Measurements from ENCODE around the gene RFXAP.

RFXAP gene

GRCh38 chr13:36794706-36795105 is 24.3 kb upstream of the RFXAP start:
- Mint-ChIP-seq H3K4me3 (no peak overlapping the region), H3K36me3 (ENCODE audit: insufficient read depth) (no peaks in the 10 kb centered on the region), H3K4me1 (ENCODE audit: low read depth in 2 of 2) (no peaks in the 10 kb centered on the region), H3K27ac (no peak overlapping the region), H3K9me3 (no peaks in the 10 kb centered on the region), H3K27me3 (peaks cover 28 to 29% of the 10 kb centered on the region in 2 donors)
- ATAC-seq (replicated peaks) (no peak), DNase-seq (no peak)

DNA sequence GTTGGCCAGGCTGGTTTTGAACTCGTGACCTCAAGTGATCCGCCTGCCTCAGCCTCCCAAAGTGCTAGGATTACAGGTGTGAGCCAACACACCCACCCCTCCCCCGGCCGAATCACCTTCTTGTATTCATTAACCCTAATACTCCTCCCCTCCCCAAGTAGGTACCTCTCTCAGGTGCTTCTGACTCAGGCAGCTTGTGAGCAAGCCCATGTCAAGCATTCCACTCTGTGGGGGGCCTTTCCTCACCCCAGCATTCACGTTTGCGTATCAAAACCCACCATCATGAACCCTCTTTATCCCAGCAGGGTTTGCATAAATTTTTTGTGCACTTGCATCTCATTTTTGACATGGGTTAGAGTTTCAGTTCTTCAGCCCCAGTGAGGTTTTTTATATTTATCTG is 23.6 kb upstream of the RFXAP start:
- DNase-seq: no peak
- Mint-ChIP-seq H3K27ac (no peak overlapping the region), H3K4me1 (ENCODE audit: low read depth in 2 of 2) (no peaks in the 10 kb centered on the region), H3K9me3 (no peaks in the 10 kb centered on the region), H3K27me3 (peaks cover 25% of the 10 kb centered on the region in 2 donors), H3K36me3 (ENCODE audit: insufficient read depth) (no peaks in the 10 kb centered on the region), H3K4me3 (no peak overlapping the region)
- no peak for ATAC-seq (replicated peaks)

DNA sequence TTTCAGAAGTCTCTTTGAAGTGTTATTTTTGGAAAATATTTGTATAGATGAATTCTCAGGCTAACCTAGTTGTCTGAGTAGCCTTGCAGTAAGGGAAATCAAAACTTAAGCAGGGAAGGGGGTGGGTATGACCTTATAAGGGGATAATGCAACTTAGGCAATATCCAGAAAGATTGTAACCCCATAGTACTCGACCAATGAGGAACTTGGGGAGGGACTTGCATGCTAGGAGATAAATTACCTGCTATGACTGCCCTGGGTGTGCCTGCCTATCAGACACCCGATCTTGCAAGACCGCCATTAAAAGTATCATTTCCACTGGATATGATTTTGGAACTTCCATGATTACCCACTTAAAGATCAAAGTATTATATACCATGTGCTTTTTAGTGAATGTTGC is 23.0 kb upstream of the RFXAP start:
- Mint-ChIP-seq H3K4me1 (ENCODE audit: low read depth in 2 of 2) (no peaks in the 10 kb centered on the region), H3K27ac (no peak overlapping the region), H3K27me3 (peaks cover 23 to 24% of the 10 kb centered on the region in 2 donors), H3K4me3 (no peak overlapping the region), H3K9me3 (no peaks in the 10 kb centered on the region), H3K36me3 (ENCODE audit: insufficient read depth) (no peaks in the 10 kb centered on the region)
- no peak for ATAC-seq (replicated peaks)
- DNase-seq: no peak

DNA sequence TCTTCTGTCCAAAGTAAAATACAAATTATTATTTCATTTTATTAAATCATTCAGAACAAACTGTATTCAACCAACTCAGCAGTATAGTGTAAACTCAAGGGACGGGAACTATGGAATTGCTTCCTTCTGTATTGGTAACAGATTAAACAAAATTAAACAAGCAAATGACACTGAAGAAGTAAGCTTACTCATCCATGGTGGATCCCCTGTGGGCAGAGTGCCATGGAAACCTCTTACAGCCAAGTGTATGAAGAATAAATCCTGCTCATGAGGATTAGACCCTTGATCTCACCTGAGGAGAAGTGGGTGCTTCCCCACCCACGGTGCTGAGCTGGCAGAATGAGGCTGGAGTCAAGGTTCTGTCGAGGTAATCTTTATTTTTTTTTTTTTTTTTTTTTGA is 18.0 kb upstream of the RFXAP start:
- no peak overlapping the region for H3K27ac Mint-ChIP-seq
- DNase-seq (no peak), ATAC-seq (replicated peaks) (no peak)
- H3K9me3 Mint-ChIP-seq: no peaks in the 10 kb centered on the region
- H3K27me3 Mint-ChIP-seq: peaks cover 32 to 37% of the 10 kb centered on the region in 2 donors
- no peaks in the 10 kb centered on the region for H3K4me1 Mint-ChIP-seq (ENCODE audit: low read depth in 2 of 2)
- no peaks in the 10 kb centered on the region for H3K36me3 Mint-ChIP-seq (ENCODE audit: insufficient read depth)
- no peak overlapping the region for H3K4me3 Mint-ChIP-seq

DNA sequence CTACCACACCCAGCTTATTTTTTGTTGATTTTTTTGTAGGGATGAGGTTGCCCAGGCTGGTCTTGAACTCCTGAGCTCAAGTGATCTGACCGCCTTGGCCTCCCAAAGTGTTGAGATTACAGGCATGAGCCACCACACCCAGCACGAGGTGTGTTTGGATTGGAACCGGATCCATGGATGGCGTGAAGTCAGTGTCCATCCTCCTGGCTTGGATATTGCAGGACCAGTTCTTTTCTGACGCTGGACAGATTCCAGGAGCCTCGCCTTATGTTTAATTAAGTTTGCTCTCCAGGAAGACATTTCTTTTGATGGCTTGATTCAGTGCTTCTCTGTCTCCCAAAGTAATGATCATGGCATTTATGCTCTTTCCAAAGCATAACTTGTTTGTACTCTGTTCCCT is 14.4 kb upstream of the RFXAP start:
- peaks cover 51% of the 10 kb centered on the region in 2 donors for H3K27me3 Mint-ChIP-seq
- DNase-seq (no peak), ATAC-seq (replicated peaks) (no peak)
- no peaks in the 10 kb centered on the region for H3K9me3 Mint-ChIP-seq
- H3K4me3 Mint-ChIP-seq: no peak overlapping the region
- H3K36me3 Mint-ChIP-seq (ENCODE audit: insufficient read depth): no peaks in the 10 kb centered on the region
- H3K4me1 Mint-ChIP-seq (ENCODE audit: low read depth in 2 of 2): no peaks in the 10 kb centered on the region
- no peak overlapping the region for H3K27ac Mint-ChIP-seq

GRCh38 chr13:36806102-36806501 is 12.9 kb upstream of the RFXAP start:
- Mint-ChIP-seq H3K27me3 (peaks cover 54 to 63% of the 10 kb centered on the region in 2 donors), H3K27ac (no peak overlapping the region), H3K4me3 (no peak overlapping the region), H3K4me1 (ENCODE audit: low read depth in 2 of 2) (no peaks in the 10 kb centered on the region), H3K36me3 (ENCODE audit: insufficient read depth) (no peaks in the 10 kb centered on the region), H3K9me3 (no peaks in the 10 kb centered on the region)
- DNase-seq (no peak), ATAC-seq (replicated peaks) (no peak)

- H3K27ac Mint-ChIP-seq: no peak overlapping the region
- peaks cover 67 to 70% of the 10 kb centered on the region in 2 donors for H3K27me3 Mint-ChIP-seq
Measured at GRCh38 chr13:36807616-36808015, 11.4 kb upstream of the RFXAP start.

GRCh38 chr13:36813225-36813624 is 5.8 kb upstream of the RFXAP start:
- Mint-ChIP-seq H3K36me3 (ENCODE audit: insufficient read depth) (no peaks in the 10 kb centered on the region), H3K4me3 (no peak overlapping the region), H3K4me1 (ENCODE audit: low read depth in 2 of 2) (peaks cover 1 to 2% of the 10 kb centered on the region in 2 donors), H3K27me3 (peaks cover 61 to 69% of the 10 kb centered on the region in 2 donors), H3K27ac (no peak overlapping the region), H3K9me3 (no peaks in the 10 kb centered on the region)
- ATAC-seq (replicated peaks) (no peak), DNase-seq (no peak)

More at GRCh38 chr13:36807616-36808015, 11.4 kb upstream of the RFXAP start:
- Mint-ChIP-seq H3K36me3 (ENCODE audit: insufficient read depth) (no peaks in the 10 kb centered on the region), H3K9me3 (no peaks in the 10 kb centered on the region), H3K4me1 (ENCODE audit: low read depth in 2 of 2) (no peaks in the 10 kb centered on the region), H3K4me3 (no peak overlapping the region)
- ATAC-seq (replicated peaks) (no peak), DNase-seq (no peak)

DNA sequence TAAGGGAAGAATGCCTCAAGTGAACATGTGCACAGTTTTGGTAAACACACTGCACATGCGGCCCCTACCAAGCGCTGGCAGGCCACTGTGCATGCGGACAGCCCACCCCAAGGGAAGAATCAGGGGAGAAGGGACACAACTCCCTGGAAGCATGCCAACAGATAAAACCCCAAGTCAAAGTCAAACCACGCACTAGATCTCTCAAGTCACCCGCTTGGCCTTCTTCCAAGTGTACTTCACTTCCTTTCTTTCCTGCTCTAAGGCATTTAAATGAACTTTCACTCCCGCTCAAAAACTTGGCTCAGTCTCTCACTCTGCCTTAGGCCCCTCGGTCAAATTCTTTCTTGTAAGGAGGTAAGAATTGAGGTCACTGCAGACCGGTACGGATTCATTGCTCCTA is 4.6 kb upstream of the RFXAP start:
- H3K36me3 Mint-ChIP-seq (ENCODE audit: insufficient read depth): peaks cover 7% of the 10 kb centered on the region
- H3K27ac Mint-ChIP-seq: no peak overlapping the region
- H3K9me3 Mint-ChIP-seq: no peaks in the 10 kb centered on the region
- peaks cover 55 to 69% of the 10 kb centered on the region in 2 donors for H3K27me3 Mint-ChIP-seq
- no peak overlapping the region for H3K4me3 Mint-ChIP-seq
- ATAC-seq (replicated peaks): no peak
- no peak for DNase-seq
- peaks cover 10 to 12% of the 10 kb centered on the region in 2 donors for H3K4me1 Mint-ChIP-seq (ENCODE audit: low read depth in 2 of 2)

DNA sequence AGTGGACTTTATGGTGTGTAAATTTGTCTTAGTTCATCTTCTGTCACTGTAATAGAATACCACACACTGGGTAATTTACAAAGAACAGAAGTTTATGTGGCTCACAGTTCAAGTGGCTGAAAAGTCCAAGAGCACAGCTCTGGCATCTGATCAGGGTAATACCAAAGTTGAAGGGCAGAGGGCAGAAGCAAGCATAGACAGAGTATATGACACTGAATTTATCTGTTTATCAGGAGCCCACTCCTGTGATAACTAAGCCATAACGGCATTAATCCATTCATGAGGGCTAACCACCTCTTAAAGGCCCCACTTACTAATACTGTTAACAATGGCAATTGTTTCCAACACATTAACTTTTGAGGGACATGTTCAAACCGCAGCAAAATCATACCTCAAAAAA is 4.0 kb upstream of the RFXAP start:
- Mint-ChIP-seq H3K4me3 (no peak overlapping the region), H3K36me3 (ENCODE audit: insufficient read depth) (peaks cover 10% of the 10 kb centered on the region), H3K9me3 (no peaks in the 10 kb centered on the region), H3K4me1 (ENCODE audit: low read depth in 2 of 2) (peaks cover 16 to 18% of the 10 kb centered on the region in 2 donors), H3K27me3 (peaks cover 51 to 63% of the 10 kb centered on the region in 2 donors), H3K27ac (no peak overlapping the region)
- ATAC-seq (replicated peaks): no peak
- peak in 1 of 3 experiments; percentile 19 for DNase-seq

DNA sequence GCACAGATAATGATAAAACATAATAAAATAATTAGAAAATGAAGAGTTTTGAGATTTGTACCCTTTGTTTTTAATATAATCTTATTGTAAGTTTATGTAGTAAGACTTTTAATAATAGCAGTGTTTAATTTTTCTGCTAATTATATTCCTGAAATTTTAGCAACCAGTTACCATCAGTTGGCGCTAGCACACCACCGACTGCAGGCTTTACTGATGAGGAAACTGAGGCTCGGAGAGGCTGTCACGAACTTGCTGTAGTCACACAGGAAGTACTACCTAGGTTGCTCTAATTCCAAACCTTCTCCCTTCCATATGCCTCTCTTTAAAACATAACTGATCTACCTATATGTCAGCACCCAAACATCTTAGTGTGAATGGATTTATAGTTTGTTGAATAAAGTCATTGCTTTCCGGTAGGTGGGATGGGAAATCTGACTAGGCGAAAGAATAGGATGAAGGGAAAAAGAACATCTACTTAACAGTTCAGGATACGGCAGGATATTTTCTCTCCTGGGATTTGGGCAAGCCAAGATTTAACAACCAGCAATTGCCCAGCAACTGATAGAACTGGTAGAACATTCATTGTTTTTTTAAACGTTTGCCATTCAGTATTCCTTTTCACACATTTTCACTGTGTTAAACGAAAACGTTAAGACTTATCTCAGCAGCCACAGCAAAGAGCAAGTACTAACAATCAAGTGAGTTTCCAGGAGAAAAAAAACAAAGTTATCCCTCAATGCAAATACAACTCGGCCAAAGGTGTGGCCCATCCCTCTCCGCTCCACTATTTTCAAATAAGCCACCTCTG is 822 bp upstream of the RFXAP start:
- Mint-ChIP-seq H3K4me3 (peak overlapping the region; percentile 95), H3K4me1 (ENCODE audit: low read depth in 2 of 2) (peaks cover 29 to 38% of the 10 kb centered on the region in 2 donors), H3K9me3 (no peaks in the 10 kb centered on the region), H3K27me3 (peaks cover 27 to 34% of the 10 kb centered on the region in 2 donors), H3K36me3 (ENCODE audit: insufficient read depth) (peaks cover 10% of the 10 kb centered on the region), H3K27ac (peak overlapping the region; percentile 82 to 98)
- DNase-seq (no peak), ATAC-seq (replicated peaks) (no peak)

DNA sequence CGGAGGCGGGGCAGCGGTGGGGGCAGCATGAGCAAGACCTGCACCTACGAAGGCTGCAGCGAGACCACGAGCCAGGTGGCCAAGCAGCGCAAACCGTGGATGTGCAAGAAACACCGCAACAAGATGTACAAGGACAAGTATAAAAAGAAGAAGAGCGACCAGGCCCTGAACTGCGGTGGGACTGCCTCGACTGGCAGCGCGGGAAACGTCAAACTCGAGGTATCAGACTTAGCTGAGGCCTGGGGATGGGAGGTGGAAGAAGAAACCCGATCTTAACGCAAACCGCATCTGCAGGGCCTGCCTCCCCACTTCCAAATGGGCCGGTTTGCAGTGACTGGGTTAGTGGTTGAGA is 693 bp downstream of the RFXAP start:
- H3K27ac Mint-ChIP-seq: peak overlapping the region; percentile 82 to 98
- no peaks in the 10 kb centered on the region for H3K9me3 Mint-ChIP-seq
- H3K36me3 Mint-ChIP-seq (ENCODE audit: insufficient read depth): peaks cover 10% of the 10 kb centered on the region
- DNase-seq (peak; percentile 14 to 19 (median 17)), ATAC-seq (replicated peaks) (peak; percentile 28)
- peak overlapping the region; percentile 95 for H3K4me3 Mint-ChIP-seq
- peaks cover 31 to 48% of the 10 kb centered on the region in 2 donors for H3K4me1 Mint-ChIP-seq (ENCODE audit: low read depth in 2 of 2)
- H3K27me3 Mint-ChIP-seq: peaks cover 13 to 19% of the 10 kb centered on the region in 2 donors

DNA sequence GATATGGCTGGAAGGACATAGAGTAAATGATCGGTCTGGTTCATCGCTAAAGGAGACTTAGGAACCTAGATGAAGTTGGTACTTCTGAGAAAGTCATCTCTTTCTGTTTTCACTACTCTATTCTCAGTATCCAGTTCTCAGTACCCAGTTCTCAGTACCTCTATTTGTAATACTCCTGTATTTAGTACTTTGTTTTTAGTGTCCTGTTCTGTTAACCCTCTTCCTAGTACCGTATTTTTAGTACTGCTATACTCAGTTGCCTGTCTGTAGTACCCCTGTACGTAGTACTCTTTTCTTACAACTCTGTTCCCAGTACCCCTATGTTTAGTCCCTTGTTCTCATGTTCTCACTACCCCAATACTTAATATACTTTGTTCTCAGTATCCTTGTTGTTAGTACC is 1.2 kb downstream of the RFXAP start:
- peaks cover 31 to 48% of the 10 kb centered on the region in 2 donors for H3K4me1 Mint-ChIP-seq (ENCODE audit: low read depth in 2 of 2)
- H3K27ac Mint-ChIP-seq: peak overlapping the region; percentile 82 to 98

DNA sequence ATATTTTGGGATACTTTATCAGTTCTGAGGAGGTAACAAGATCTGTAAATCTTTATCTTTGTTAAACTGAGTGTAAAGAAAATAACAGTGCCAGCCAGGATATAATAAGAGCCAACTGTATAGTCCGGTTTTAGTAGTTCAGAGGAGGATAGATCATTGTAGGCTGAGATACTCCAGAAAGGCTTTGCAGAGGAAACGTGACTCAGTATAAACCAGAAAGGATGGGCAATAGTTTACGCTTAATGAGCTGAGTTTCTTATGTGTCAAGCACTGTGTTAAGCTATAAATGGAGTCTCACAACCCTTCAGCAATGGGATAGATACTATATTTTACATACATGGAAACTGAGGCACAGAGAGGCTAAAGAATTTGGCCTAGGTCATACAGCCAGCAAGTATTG is 3.8 kb downstream of the RFXAP start:
- peaks cover 26% of the 10 kb centered on the region for H3K36me3 Mint-ChIP-seq (ENCODE audit: insufficient read depth)
- H3K4me1 Mint-ChIP-seq (ENCODE audit: low read depth in 2 of 2): peaks cover 31 to 48% of the 10 kb centered on the region in 2 donors
- H3K27ac Mint-ChIP-seq: peak overlapping the region in 1 of 2 donors; percentile 45
- no peaks in the 10 kb centered on the region for H3K9me3 Mint-ChIP-seq
- no peak for DNase-seq
- no peak for ATAC-seq (replicated peaks)
- H3K4me3 Mint-ChIP-seq: peak overlapping the region; percentile 19 to 45
- no peaks in the 10 kb centered on the region for H3K27me3 Mint-ChIP-seq

More for the DNA sequence above, 1.2 kb downstream of the RFXAP start:
- Mint-ChIP-seq H3K9me3 (no peaks in the 10 kb centered on the region), H3K27me3 (peaks cover 8 to 14% of the 10 kb centered on the region in 2 donors), H3K36me3 (ENCODE audit: insufficient read depth) (peaks cover 14% of the 10 kb centered on the region), H3K4me3 (peak overlapping the region; percentile 95)
- DNase-seq: no peak
- ATAC-seq (replicated peaks): no peak

All from effector memory CD8-positive, alpha-beta T cell (primary cell).